ENCODE measurements around the gene GGN.
A peak's percentile ranks its signal among the peaks of the same experiment; 100 is the strongest.

Gene GGN

GRCh38 chr19:38394488-38394887 lies 6.7 kb upstream of the GGN start:
- intact Hi-C loops (cut with DNase I; ENCODE audit: low total_unique reads): no loop called here
- TF ChIP-seq, protein P1, sequence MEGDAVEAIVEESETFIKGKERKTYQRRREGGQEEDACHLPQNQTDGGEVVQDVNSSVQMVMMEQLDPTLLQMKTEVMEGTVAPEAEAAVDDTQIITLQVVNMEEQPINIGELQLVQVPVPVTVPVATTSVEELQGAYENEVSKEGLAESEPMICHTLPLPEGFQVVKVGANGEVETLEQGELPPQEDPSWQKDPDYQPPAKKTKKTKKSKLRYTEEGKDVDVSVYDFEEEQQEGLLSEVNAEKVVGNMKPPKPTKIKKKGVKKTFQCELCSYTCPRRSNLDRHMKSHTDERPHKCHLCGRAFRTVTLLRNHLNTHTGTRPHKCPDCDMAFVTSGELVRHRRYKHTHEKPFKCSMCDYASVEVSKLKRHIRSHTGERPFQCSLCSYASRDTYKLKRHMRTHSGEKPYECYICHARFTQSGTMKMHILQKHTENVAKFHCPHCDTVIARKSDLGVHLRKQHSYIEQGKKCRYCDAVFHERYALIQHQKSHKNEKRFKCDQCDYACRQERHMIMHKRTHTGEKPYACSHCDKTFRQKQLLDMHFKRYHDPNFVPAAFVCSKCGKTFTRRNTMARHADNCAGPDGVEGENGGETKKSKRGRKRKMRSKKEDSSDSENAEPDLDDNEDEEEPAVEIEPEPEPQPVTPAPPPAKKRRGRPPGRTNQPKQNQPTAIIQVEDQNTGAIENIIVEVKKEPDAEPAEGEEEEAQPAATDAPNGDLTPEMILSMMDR (IDR thresholded peaks at IDR 0.05): no peak
- no peak for DNase-seq

GRCh38 chr19:38392707-38393308 lies 5.0 kb upstream of the GGN start:
- Histone ChIP-seq H3K27me3 (peaks cover 0 to 26% of the 10 kb centered on the region in 2 donors), H3K4me3 (no peak overlapping the region), H3K9me3 (no peaks in the 10 kb centered on the region), H3K27ac (no peak overlapping the region), H3K4me1 (peaks cover 5 to 29% (median 19%) of the 10 kb centered on the region in 4 donors), H3K36me3 (no peaks in the 10 kb centered on the region)
- TF ChIP-seq, protein P1 (IDR thresholded peaks at IDR 0.05): no peak
- DNase-seq: no peak
- intact Hi-C loops (cut with DNase I; ENCODE audit: low total_unique reads): no loop called here

More at GRCh38 chr19:38394488-38394887, 6.7 kb upstream of the GGN start:
- peaks cover 0 to 42% of the 10 kb centered on the region in 2 donors for H3K27me3 ChIP-seq
- H3K9me3 ChIP-seq: no peaks in the 10 kb centered on the region
- no peak overlapping the region for H3K4me3 ChIP-seq
- H3K36me3 ChIP-seq: no peaks in the 10 kb centered on the region
- H3K27ac ChIP-seq: no peak overlapping the region
- peaks cover 0 to 13% (median 4%) of the 10 kb centered on the region in 4 donors for H3K4me1 ChIP-seq

GRCh38 chr19:38391911-38392464 lies 4.2 kb upstream of the GGN start:
- Histone ChIP-seq H3K9me3 (no peaks in the 10 kb centered on the region), H3K4me1 (peaks cover 5 to 38% (median 25%) of the 10 kb centered on the region in 4 donors), H3K27ac (no peak overlapping the region), H3K36me3 (no peaks in the 10 kb centered on the region), H3K27me3 (peaks cover 0 to 20% of the 10 kb centered on the region in 2 donors), H3K4me3 (no peak overlapping the region)
- intact Hi-C loops (cut with DNase I; ENCODE audit: low total_unique reads): no loop called here
- DNase-seq: no peak
- TF ChIP-seq, protein P1 (IDR thresholded peaks at IDR 0.05): no peak

DNA sequence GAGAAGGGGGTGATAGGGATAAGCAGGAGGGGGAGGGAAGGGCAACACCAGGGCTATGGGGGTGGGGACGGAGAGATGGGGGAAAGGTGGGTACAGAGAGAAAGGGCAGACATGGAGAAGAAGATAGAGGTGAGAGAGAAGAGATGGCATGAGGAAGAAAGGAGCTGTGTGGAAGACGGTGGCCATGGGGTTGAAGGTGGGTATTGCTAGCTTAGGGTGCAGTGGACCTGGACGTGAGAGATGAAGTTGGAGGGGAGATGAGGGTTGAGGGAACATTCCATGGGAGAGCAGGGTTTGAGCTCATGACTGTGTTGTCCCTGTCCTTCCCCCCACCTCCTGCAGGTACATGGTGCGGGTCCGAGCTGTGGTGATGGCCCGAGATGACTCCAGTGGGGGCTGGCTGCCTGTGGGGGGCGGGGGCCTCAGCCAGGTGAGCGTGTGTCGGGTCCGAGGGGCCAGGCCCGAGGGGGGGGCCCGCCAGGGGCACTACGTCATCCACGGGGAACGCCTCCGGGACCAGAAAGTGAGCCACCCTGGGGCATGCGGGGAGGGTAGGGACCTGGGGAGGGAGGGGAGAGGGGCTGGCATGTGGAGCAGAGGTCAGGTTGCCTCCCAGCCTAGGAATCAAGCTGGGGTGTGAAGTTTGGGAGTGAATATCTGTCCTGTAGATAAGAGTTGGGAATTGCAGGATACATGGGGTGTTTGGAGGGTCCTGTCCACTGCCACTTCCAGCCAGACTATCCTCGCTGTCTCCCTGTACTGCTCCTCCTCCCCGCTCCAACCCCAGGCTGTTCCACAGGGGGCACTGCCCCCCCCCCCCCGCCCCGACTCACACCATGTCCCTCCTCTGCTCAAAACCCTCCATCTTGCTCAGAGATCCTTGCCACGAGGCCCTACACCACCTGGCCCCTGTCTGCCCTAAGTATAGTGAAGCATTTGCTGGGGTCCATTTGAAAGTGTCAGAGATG lies 2.4 kb upstream of the GGN start:
- peaks cover 5 to 51% (median 34%) of the 10 kb centered on the region in 4 donors for H3K4me1 ChIP-seq
- peaks cover 0 to 10% (median 0%) of the 10 kb centered on the region in 3 donors for H3K36me3 ChIP-seq
- intact Hi-C loops (cut with DNase I; ENCODE audit: low total_unique reads): loop anchor here (2.0 to 5.0 kb wide), 2 partner anchors 13 to 143 kb away; partner anchors contain the start of gene FAM98C
- peak overlapping the region in 1 of 2 donors; percentile 73 for H3K4me3 ChIP-seq
- peaks cover 0 to 10% of the 10 kb centered on the region in 2 donors for H3K27me3 ChIP-seq
- no peak for DNase-seq
- H3K27ac ChIP-seq: peak overlapping the region; percentile 84 to 86
- no peaks in the 10 kb centered on the region for H3K9me3 ChIP-seq
- TF ChIP-seq, protein P1 (IDR thresholded peaks at IDR 0.05): no peak

DNA sequence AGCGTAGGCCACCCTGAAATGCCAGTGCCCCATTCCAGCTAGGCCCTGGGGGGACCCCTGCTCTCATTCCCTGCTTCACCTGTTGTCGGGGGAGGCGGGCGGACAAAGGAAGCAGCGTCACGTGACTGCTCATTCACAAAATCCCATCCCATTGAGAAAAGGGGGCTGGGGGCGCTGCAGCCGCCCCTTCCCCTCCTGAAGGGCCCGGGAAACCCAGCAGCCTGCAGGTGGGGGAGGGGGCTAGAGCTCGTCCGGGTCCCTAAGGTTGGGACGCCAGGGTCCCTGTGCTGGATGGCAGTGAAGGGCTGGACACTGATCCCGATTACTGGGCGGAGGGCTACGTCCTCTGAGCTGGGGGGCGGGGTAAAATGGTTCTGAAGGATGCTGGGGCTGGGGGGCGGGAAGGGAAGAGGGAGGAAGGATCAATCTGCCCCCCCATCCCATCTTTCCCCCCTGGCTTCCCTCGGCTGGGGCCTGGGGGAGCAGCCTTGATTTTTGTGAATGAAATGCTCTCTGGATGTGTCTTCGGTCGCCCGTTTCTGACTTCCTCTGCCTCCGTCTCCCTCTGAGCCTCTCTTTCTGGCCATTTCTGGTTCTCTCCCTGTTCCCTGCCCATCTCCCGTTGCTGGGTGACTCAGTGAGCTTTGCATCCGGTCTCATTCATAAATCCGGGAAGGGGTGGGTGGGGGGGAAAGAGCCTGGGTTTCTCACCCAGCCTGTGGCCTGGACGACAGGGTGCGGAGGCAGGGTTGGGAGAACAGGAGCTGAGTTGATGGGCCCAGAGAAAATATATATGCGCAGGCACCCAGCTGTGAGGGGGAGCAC lies 1.5 kb upstream of the GGN start:
- H3K27ac ChIP-seq: peak overlapping the region; percentile 84 to 86
- DNase-seq: peak in 1 of 2 donors; percentile 73
- H3K4me1 ChIP-seq: peaks cover 5 to 45% (median 34%) of the 10 kb centered on the region in 4 donors
- H3K9me3 ChIP-seq: no peaks in the 10 kb centered on the region
- H3K27me3 ChIP-seq: peaks cover 0 to under 1% of the 10 kb centered on the region in 2 donors
- H3K36me3 ChIP-seq: peaks cover 0 to 20% (median 2%) of the 10 kb centered on the region in 3 donors
- peak overlapping the region; percentile 54 to 73 for H3K4me3 ChIP-seq
- intact Hi-C loops (cut with DNase I; ENCODE audit: low total_unique reads): loop anchor here (2.0 to 5.0 kb wide), 2 partner anchors 13 to 142 kb away; partner anchors contain the start of gene FAM98C
- TF ChIP-seq, protein P1 (IDR thresholded peaks at IDR 0.05): no peak
